Central memory CD4-positive, alpha-beta T cell (primary cell): ENCODE results near the gene NUP50.

Experiments used
- DNase-seq: peaks from one replicate; pipeline ENCODE4 v3.0.0; 2022
- total RNA-seq, 3 experiments: gene quantifications; one replicate each; lab custom pipeline; 2026; lab: John Stamatoyannopoulos, UW

NUP50 gene
- 150 to 258 (median 257) reads per million in 3 experiments for total RNA-seq

- DNase-seq, result peak; percentile 97
Observed at GRCh38 chr22:45163451-45164269, at the start of gene NUP50. NUP50 (plus strand) TSS chr22:45163925; CDS start chr22:45168178, 4,253 bp downstream.

- no peak for DNase-seq
Observed at GRCh38 chr22:45120440-45120839, 43.3 kb upstream of the NUP50 start.

DNA sequence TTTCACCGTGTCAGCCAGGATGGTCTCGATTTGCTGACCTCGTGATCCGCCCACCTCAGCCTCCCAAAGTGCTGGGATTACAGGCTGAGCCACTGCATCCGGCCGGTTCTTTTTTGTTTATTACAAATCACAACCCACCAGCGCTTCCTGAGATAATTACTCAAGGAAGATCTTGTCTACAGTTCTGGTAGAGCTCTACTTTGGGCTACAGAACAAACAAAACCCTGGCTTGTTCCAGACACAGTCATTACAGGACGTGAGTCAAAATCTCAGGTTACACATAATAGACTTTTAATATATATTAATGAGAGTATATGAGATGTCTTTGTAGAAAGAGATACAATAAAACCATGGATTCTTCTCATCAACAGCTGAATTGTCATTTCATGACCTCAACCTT is 42.8 kb upstream of the NUP50 start:
- DNase-seq, result no peak

DNA sequence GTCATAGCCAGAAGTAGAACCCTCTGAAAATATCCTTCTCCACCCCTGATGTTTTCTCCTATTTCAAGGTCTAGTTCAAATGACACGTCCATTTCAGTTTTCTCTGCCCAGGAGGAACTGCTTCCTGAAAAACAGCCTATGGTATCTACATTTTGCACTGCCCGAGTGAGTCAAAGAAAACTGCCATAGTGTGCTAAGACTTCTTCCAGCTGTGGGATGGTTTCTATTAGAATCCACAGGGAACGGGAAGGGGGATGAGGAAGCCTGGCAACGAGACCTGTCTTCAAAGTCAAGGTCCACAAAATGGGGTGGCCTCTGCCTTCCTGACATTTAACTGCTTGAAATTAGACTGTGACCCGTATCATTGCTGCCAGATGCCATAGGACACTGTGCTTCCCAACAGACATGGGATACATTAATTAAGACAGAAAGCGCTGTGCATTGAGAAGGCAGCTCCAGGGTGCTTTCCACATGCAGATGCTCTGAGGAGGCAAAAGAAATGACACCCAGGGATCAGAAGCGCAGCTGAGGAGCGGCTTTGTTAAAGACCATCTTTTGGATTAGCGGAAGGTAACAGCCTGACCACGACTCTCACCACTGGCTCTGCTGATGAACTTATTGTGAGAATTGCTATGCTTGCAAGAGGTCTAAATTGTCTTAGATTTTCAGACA is 39.4 kb upstream of the NUP50 start:
- no peak for DNase-seq

DNA sequence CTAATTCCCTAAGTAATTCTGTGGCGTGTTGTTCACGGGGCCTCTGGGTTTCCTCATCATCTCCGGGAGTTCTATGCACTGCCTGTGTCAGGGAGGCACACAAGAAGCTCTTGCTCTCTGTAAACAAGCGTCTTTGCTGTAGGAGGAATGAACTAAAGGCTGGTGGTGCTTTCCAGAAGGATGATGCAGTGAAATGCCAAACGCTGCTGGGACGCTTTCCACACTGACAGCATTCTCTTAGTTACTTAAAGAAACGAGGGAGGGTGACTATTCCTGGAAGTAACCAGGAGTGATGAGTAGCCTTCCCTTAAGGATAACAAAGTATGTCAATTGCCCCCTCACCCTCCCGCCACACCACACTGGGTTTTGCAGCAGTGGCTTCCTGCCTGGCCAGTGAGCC is 38.5 kb upstream of the NUP50 start:
- DNase-seq, result no peak

GRCh38 chr22:45127866-45128265 is 35.9 kb upstream of the NUP50 start:
- no peak for DNase-seq

DNA sequence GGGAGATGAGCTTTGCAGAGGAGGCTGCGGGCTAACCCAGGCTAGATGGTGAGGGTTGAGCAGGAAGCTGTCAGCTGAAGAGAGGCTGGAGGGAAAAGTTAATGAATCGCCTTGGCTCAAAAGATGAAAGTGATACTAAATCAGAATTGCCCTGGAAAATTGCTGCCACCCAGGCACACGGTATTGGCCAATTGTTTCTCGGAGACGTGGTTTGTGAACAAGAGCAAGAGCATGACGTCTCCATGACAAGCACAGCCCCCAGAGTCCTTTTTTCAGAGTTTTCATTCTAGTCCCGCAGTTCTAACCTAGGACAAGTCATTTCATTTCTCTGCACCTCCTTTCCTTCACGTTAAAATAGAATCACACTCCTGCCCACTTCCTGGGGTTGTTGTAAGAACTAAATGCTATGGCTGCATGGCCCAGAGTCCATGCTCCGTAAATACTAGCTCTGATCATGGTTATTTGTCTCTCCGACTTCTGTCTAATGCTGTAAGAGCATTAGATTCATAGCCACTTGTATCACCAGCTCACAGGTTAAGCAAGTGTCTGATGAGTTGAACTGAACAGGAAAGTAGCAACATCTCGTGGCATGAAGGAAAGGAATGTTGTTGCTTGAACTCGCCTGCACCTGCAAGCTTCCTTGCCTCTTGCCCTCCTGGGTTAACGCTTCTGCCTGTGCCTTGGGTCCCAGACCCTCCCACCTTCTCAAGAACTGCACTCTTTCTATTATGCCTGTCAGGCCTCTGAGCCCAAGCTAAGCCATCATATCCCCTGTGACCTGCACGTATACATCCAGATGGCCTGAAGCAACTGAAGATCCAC is 33.8 kb upstream of the NUP50 start:
- no peak for DNase-seq

DNA sequence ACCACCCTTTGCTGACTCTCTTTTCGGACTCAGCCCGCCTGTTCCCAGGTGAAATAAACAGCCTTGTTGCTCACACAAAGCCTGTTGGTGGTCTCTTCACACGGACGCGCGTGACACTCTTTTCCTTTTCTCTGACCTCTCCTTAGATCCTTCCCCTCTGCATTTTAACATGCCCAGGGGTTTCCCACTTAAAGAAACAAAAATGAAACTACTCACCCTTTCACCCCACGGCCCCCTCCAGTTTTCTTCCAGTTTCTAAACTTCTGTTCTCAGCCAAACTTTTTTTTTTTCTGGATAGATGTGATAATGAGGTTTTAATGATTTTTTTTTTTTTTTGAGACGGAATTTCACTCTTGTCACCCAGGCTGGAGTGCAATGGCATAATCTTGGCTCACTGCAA is 32.8 kb upstream of the NUP50 start:
- no peak for DNase-seq

DNA sequence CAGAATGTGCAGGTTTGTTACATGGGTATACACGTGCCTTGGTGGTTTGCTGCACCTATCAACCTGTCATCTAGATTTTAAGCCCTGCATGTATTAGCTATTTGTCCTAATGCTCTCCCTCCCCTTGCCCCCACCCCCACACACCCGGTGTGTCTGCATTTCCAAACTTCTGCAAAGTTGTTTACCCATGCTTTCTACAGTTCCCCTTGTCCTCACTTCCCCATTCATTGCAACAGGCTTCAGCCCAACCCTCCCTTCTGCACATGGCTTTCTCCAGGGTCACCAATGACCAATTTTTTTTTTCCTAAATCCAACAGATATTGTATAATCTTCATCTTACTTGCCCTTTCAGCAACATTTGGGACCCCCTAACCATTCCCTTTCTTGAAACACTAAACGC is 32.0 kb upstream of the NUP50 start:
- DNase-seq, result no peak

DNA sequence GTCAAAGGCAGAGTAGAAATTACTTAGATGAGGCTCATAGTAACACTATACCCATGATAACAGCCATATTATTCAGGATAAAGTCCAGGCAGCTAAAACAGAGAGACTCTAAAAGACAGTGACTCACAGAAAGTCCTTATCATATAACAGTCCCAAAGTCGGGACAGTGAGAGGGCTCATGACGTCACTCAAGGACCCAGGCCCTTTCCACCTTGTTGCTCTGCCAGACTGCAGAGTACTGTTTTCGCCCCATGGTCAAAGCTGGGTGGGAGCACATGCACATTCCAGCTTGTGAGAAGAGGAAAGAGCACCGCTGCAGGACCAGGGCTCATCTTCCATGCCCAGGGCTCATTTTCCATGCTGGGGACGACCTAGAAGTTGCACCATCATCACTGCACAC is 29.4 kb upstream of the NUP50 start:
- DNase-seq, result no peak

DNA sequence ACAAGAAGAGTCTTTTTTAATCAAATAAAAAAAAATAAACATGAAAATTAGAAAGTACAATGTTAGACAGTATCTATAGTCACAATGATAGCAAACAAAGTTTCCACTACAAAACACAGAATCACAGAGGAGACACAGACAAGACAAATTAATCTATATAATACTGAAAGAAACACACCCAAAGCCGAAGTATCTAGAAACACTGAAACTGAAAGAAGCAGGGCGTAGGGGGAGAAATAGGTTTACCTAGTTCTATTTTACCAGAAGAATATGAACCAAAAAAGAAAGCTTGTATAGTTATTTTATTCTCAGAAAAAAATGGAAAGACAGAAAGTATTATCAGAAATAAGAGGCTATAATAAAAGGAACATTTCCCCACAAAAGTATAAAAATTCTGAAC is 27.1 kb upstream of the NUP50 start:
- no peak for DNase-seq

DNA sequence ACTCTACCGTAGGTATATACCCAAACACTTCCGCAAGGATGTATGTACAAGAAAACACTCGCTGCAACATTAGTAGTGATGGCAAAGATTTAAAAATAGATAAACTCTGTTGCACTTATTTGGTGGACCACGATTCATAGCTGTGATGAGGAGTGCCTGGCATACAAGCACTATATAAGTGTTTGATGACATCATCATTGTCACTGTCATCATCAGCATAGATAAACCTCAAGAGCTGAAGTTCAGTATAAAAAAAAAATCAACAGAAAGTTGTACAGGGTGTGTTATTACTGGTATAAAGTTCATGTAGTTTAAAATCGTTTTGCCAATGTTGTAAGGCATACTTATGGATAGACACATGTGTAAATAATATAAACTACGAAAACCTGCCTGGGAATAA is 24.0 kb upstream of the NUP50 start:
- no peak for DNase-seq

DNA sequence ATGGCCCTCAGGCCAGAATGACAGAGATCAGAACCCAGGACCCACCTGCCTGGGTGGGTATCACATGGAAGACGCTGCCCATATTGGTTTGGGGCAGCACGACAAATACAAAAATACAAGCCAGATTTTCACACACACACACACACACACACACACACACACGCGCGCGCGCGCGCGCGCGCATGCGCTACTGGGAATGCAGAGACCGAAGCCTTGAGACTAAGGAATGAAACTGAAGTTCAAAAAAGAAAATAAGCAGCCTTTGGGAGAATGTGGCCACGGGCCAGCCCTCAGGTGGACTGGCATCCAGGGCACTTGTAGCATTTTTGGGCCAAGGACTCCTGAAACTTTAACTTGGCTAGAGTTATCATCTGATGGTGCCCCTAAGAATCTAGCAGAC is 21.3 kb upstream of the NUP50 start:
- DNase-seq, result no peak

DNA sequence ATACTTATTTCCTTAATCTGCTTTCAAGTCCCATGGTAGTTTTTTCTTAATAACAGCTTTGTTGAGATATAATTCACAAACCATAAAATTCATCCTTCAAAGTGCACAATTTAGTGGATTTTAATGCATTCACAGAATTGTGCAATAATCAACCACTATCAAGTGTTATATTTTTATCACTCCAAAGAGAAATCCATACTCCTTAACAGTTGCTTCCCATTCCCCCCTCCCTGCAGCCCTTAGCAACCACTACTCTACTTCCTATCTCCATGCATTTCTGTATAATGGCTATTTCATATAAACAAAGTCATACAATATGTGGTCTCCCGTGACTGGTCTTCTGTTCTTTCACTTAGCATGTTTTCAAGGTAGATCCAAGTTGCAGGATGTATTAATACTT is 18.8 kb upstream of the NUP50 start:
- DNase-seq, result no peak

DNA sequence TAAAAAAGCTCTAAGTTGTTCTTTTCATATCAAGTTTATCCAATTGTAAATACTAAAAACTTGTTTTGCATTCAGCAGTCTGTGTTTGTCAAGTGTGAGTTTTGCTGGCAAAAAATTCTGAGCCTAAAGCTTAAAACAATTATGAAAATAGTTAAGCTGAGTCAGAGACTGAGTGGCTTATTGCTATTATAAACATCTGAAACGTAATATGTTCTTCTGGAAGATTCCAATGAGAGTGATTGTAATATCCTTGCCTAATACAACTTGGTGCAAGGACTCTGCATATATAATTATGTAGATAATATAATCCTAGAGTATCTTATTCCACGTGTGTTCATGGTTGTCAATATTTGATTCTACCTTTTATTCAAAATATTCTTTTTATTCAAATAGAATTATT is 14.1 kb upstream of the NUP50 start:
- no peak for DNase-seq

GRCh38 chr22:45150139-45150538 is 13.6 kb upstream of the NUP50 start:
- DNase-seq, result no peak

DNA sequence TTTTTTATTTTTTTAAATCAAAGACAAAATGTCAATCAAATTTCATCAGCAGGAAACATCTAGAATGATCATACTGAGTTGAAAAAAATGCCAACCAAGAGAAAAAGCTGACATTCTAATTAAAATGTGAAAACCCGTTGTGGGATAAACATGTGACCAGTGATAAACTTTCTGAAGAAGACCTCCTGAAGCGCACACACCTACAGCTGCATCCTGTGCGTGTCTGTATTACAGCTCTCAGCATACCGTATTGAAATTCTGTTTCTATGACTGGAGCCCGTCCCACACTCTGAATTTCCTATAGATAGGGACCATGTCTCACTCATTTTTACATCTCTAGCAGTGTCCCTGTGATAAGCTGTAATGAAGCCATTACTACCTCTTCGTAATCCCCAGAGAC is 12.2 kb upstream of the NUP50 start:
- DNase-seq, result no peak

GRCh38 chr22:45154383-45154782 is 9.3 kb upstream of the NUP50 start:
- no peak for DNase-seq

GRCh38 chr22:45155050-45155840 is 8.5 kb upstream of the NUP50 start:
- DNase-seq, result no peak

GRCh38 chr22:45157907-45158306 is 5.8 kb upstream of the NUP50 start:
- DNase-seq, result no peak

DNA sequence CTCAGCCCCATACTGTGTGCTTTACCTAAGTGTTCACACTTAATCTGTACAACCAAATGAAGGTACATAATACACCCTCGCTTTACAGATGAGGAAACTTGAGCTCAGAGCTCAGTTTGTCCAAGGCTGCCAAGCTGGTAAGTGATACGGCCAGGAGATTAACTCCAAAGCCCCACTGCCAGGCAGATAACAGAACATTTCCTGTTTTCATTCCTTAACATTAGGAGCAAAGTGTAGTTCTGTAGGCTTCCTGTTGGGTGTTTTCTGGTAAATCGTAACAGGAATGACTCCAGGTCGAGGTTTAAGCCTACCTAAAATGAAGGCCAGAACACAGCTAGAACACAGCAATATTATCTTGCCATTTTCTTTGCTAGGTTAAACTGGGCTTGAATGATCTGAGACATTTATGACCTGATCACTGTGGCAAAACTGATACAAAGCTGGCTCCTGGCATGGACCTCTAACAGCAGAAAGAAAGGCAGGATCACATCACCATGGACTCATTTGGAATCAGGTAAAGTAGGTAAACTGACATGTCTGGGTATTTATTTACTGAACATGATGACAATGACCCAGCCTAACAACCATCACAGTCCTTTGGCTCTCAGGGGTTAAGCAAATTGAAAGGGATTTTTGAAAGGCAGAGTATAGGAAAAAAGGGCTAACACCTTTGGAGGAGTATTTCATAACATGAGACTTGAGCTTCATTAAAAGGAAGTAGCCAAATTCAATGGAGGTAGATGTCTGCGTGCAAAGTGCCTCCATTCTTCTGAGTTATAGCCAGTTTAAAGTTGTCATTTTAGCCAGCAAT is 3.9 kb upstream of the NUP50 start:
- DNase-seq, result no peak

- no peak for DNase-seq
Observed at GRCh38 chr22:45162531-45162930, 1.2 kb upstream of the NUP50 start.
